ENCODE measurements around the gene CCDC106. TPM values are rescaled to one million over a fixed set of nuclear protein-coding genes. Genes with fewer than 3 reads are reported as not detected.

The CCDC106 gene
- total RNA-seq, 1 experiment from 2014 or later, result 19.9 TPM

DNA sequence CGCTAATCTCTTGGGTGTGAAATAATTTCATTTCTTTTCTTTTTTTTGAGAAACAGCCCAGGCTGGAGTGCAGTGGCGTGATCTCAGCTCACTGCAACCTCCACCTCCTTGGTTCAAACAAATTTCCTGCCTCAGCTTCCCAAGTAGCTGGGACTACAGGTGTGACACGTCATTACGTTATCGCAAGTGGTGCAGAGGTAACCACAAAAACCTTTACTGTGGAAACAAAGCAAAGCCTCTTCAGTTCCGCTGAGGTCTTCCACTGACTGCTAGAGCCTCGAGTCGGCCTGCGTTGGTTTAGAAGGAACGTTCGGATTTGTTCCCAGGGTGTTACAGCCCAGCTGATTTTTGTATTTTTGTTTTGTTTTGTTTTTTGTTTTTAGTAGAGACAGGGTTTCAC lies 21.7 kb upstream of the CCDC106 start:
- H2AFZ ChIP-seq (ENCODE audit: low read length), result no peak overlapping the region
- Mint-ChIP-seq H3K9me3 (no peaks in the 10 kb centered on the region), H3K4me1 (peaks cover 8 to 15% of the 10 kb centered on the region in 2 experiments), H3K27ac (no peak overlapping the region), H3K27me3 (ENCODE audit: low read depth) (peaks cover 2% of the 10 kb centered on the region), H3K36me3 (ENCODE audit: insufficient read depth in 1 of 3, low read depth in 3 of 3) (peaks cover 0 to 4% (median 4%) of the 10 kb centered on the region in 3 experiments; a peak in 3 of 7 replicates), H3K4me3 (no peak overlapping the region)
- no peaks in the 10 kb centered on the region for H3K9me3 ChIP-seq (ENCODE audit: control insufficient read depth, low read depth, low read length)
- no peak overlapping the region for H2BK20ac ChIP-seq (ENCODE audit: low read depth, low read length, poor library complexity, severe bottlenecking)
- no peak overlapping the region for H4K91ac ChIP-seq (ENCODE audit: insufficient read length, low read depth, low read length)
- no peaks in the 10 kb centered on the region for H3K79me2 ChIP-seq (ENCODE audit: insufficient read depth, low read length)
- DNase-seq, result no peak
- no peaks in the 10 kb centered on the region for H3K79me1 ChIP-seq (ENCODE audit: insufficient read depth, low read depth, low read length, poor library complexity, severe bottlenecking)
- H3K27ac ChIP-seq (ENCODE audit: insufficient read length, low read depth, low read length), result no peak overlapping the region
- H3K23me2 ChIP-seq (ENCODE audit: insufficient read length, low read depth, low read length, poor library complexity, severe bottlenecking), result no peaks in the 10 kb centered on the region
- H3T11ph ChIP-seq (ENCODE audit: low read length), result no peak overlapping the region
- no peak overlapping the region for H2BK15ac ChIP-seq (ENCODE audit: low read depth, low read length)
- H3K18ac ChIP-seq (ENCODE audit: insufficient read length, low read depth, low read length), result no peak overlapping the region
- H4K5ac ChIP-seq (ENCODE audit: insufficient read length, low read depth, low read length), result no peak overlapping the region
- H3K4me1 ChIP-seq (ENCODE audit: insufficient read depth, low read length), result no peaks in the 10 kb centered on the region
- H3K4me2 ChIP-seq (ENCODE audit: insufficient read depth, insufficient read length, low read length), result no peak overlapping the region
- H3K9ac ChIP-seq (ENCODE audit: extremely low read depth, insufficient read length, low read length), result no peak overlapping the region
- H2AK5ac ChIP-seq (ENCODE audit: insufficient read length, low read length), result no peak overlapping the region
- no peak overlapping the region for H2BK5ac ChIP-seq (ENCODE audit: insufficient read length, low read length)
- TF ChIP-seq, protein P1, sequence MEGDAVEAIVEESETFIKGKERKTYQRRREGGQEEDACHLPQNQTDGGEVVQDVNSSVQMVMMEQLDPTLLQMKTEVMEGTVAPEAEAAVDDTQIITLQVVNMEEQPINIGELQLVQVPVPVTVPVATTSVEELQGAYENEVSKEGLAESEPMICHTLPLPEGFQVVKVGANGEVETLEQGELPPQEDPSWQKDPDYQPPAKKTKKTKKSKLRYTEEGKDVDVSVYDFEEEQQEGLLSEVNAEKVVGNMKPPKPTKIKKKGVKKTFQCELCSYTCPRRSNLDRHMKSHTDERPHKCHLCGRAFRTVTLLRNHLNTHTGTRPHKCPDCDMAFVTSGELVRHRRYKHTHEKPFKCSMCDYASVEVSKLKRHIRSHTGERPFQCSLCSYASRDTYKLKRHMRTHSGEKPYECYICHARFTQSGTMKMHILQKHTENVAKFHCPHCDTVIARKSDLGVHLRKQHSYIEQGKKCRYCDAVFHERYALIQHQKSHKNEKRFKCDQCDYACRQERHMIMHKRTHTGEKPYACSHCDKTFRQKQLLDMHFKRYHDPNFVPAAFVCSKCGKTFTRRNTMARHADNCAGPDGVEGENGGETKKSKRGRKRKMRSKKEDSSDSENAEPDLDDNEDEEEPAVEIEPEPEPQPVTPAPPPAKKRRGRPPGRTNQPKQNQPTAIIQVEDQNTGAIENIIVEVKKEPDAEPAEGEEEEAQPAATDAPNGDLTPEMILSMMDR (conservative IDR thresholded peaks at IDR 0.05), result no peak
- H4K8ac ChIP-seq (replicated peaks; ENCODE audit: insufficient read length, low read depth, low read length), result no peak overlapping the region
- H3K27me3 ChIP-seq (ENCODE audit: insufficient read depth, low read length), result no peaks in the 10 kb centered on the region
- H3K14ac ChIP-seq (ENCODE audit: insufficient read depth, low read length), result no peak overlapping the region
- H4K20me1 ChIP-seq (ENCODE audit: control insufficient read depth, insufficient read depth, insufficient read length), result no peaks in the 10 kb centered on the region
- H2BK12ac ChIP-seq (ENCODE audit: insufficient read length, low read depth, low read length), result no peak overlapping the region
- H2BK120ac ChIP-seq (ENCODE audit: low read depth, low read length, poor library complexity, severe bottlenecking), result no peak overlapping the region
- no peak overlapping the region for H3K4ac ChIP-seq (ENCODE audit: low read depth, low read length)
- WGBS (ENCODE audit: extremely low coverage, insufficient read length, low lambda C conversion rate), result no CpG with 5 or more reads among the region's 11 CpGs
- no peak overlapping the region for H3K23ac ChIP-seq (ENCODE audit: insufficient read length, low read depth, low read length)
- no peak overlapping the region for H3K56ac ChIP-seq (ENCODE audit: insufficient read length, low read depth, low read length)

Measured in H9 (cell line).